ENCODE results near the gene KIF7.

DNA sequence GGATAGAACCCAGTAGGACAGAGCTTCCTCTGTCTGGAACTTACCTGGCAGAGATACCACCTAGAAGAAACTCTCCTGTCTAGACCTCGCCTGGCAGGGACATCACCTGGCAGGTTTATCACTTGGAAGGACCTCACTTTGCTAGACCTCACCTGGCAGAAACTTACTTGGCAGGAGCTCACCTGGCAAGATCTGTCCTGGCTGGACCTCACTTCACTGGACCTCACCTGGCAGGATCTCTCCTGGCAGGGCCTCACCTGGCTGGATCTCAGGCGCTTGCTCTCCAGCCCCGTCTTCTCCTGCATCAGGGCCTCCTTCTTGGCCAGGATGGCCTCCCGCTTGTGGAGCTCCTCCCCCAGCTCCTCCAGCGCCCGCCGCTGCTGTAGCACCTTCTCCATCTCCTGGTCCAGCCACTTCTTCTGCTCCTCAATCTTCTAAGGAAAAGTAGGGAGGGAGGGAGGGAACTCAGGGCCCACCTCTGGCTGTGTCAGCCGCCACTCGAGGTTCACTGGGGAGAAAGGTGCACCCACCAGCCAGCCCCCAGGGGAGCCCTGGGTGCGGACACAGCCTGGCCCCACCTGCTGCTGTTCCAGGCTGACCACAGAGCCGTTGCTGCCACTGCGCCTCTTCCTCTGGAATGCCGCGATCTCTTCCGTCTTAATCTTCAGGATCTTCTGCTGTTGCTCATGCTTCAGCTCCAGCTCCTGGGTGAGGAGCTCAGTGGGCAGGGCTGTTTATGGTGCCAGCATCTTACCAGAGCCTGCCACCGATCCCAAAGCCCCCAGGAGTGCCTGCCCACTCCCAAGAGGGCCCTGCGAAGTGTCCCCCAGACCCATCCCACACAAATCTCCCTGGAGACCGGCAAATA, 22.5 kb downstream of the KIF7 start:
- no peak for TF ChIP-seq SPI1 (IDR thresholded peaks at IDR 0.05; ENCODE audit: low read depth, low read length)
- TF ChIP-seq POU2F2 (IDR thresholded peaks at IDR 0.05; ENCODE audit: low read depth, low read length), result no peak
- TF ChIP-seq TAF1 (IDR thresholded peaks at IDR 0.05; ENCODE audit: low read depth, low read length), result no peak
- no peak for TF ChIP-seq POLR2AphosphoS5 (IDR thresholded peaks at IDR 0.05; ENCODE audit: low read depth, low read length)

Data from GM12891 (cell line).